H1 (cell line): Measurements from ENCODE around the gene FPGS. TPM values are rescaled to one million over a fixed set of nuclear protein-coding genes. Genes with fewer than 3 reads are reported as not detected.

Experiments used
- BRCA1 ChIP-seq: IDR thresholded peaks from 2 replicates; pipeline ENCODE4 v1.6.1; 2012; ENCODE audit warnings: low read depth, low read length, improper control_type of control experiment
- CHD1 ChIP-seq: IDR thresholded peaks from 2 replicates; pipeline ENCODE4 v1.6.1; 2012; ENCODE audit warnings: low read depth, low read length, improper control_type of control experiment
- SP4 ChIP-seq: IDR thresholded peaks from 2 replicates; pipeline ENCODE4 v1.6.1; 2012; ENCODE audit warnings: low read length, inconsistent platforms
- polyA plus RNA-seq, 7 experiments: library from polyadenylated mRNA; depleted of rRNA in 3 of 7; stranded (reverse) in 5 of 7; unstranded in 2 of 7; fragments of >200 nt in 5 of 7; fragments of 200-250 nt in 2 of 7; gene quantifications; 1 replicate in 5 of 7; 2 replicates in 1 of 7; 4 replicates in 1 of 7; pipeline versions ENCODE4 v1.2.1 to v1.2.3, GENCODE V29; 2011 to 2013; ENCODE audit warnings: missing spikeins in 2 of 7, mixed read lengths in 2 of 7
- total RNA-seq: library from RNA; stranded (reverse); fragmentation: NEBNext Ultra II Directional; extraction: Animal tissue kit (Norgen Biotek cat#: 25700); gene quantifications from 2 replicates; pipeline ENCODE4 v1.2.1, GENCODE V29; 2021

The FPGS gene
- total and polyA plus RNA-seq, 2 of the 8 experiments (the other 6 are each of a cell fraction or from before 2014, with no cell fraction given), result 62.4 to 83.0 TPM

GRCh38 chr9:127762111-127762676 lies 40.5 kb upstream of the FPGS start (continued):
- TF ChIP-seq CHD1 (no peak), BRCA1 (no peak), SP4 (no peak)
